Mesenchymal stem cell (in vitro differentiated cells and primary cell): ENCODE measurements around the gene BGLAP.

Experiments
- DNase-seq: peaks from one replicate; pipeline ENCODE4 v3.0.0-alpha.2; 2013
- H2AFZ ChIP-seq: one replicate; pipeline ENCODE4 v1.6.1; 2013; ENCODE audit warnings: low read depth, mild to moderate bottlenecking, control low read depth, inconsistent platforms, low read length, moderate library complexity
- H2AK5ac ChIP-seq: 2 replicates; pipeline ENCODE4 v1.6.1; 2013; ENCODE audit warnings: low read length, moderate library complexity, mild to moderate bottlenecking, inconsistent platforms; ENCODE audit not compliant: severe bottlenecking
- H2BK120ac ChIP-seq: one replicate; pipeline ENCODE4 v1.6.1; 2013; ENCODE audit warnings: low read depth, mild to moderate bottlenecking, inconsistent platforms, low read length, moderate library complexity
- H2BK12ac ChIP-seq, 2 experiments: one replicate each; pipeline ENCODE4 v1.6.1; 2013; ENCODE audit warnings: inconsistent platforms in 2 of 2, low read length in 2 of 2, mild to moderate bottlenecking in 2 of 2, moderate library complexity in 2 of 2, control low read depth in 1 of 2
- H2BK15ac ChIP-seq: one replicate; pipeline ENCODE4 v1.6.1; 2013; ENCODE audit warnings: mild to moderate bottlenecking, low read depth, inconsistent platforms; ENCODE audit not compliant: poor library complexity, severe bottlenecking
- H2BK5ac ChIP-seq: 2 replicates; pipeline ENCODE4 v1.6.1; 2013; ENCODE audit warnings: low read depth, mild to moderate bottlenecking, low read length, control low read depth, inconsistent platforms; ENCODE audit not compliant: poor library complexity, severe bottlenecking
- H3K14ac ChIP-seq, 2 experiments: one replicate each; pipeline ENCODE4 v1.6.1; 2013; ENCODE audit warnings: inconsistent platforms in 2 of 2, low read length in 2 of 2, control low read depth in 1 of 2, mild to moderate bottlenecking in 1 of 2, moderate library complexity in 1 of 2
- H3K18ac ChIP-seq, 2 experiments: one replicate each; pipeline ENCODE4 v1.6.1; 2013; ENCODE audit warnings: inconsistent platforms in 2 of 2, low read length in 2 of 2, control low read depth in 1 of 2, low read depth in 1 of 2, mild to moderate bottlenecking in 1 of 2
- H3K23ac ChIP-seq, 2 experiments: one replicate each; pipeline ENCODE4 v1.6.1; 2013; ENCODE audit warnings: inconsistent platforms in 2 of 2, low read length in 2 of 2, mild to moderate bottlenecking in 2 of 2, moderate library complexity in 2 of 2, control low read depth in 1 of 2
- H3K27ac ChIP-seq: 2 replicates; pipeline ENCODE4 v1.5.1; 2013; ENCODE audit warnings: mild to moderate bottlenecking, moderate library complexity, low read length, control low read depth, inconsistent platforms; ENCODE audit not compliant: poor library complexity, severe bottlenecking
- H3K27me3 ChIP-seq, 2 experiments: 2 replicates each; pipeline versions ENCODE4 v1.6.1 to v1.7.0; 2013; ENCODE audit warnings: low read length in 2 of 2, mild to moderate bottlenecking in 2 of 2, moderate library complexity in 2 of 2, control low read depth in 1 of 2, inconsistent platforms in 1 of 2; ENCODE audit not compliant: control insufficient read depth in 1 of 2, insufficient read depth in 1 of 2
- H3K36me3 ChIP-seq, 2 experiments: 2 replicates each; pipeline versions ENCODE4 v1.6.1 to v1.7.0; 2013; ENCODE audit warnings: low read length in 2 of 2, control low read depth in 1 of 2, inconsistent platforms in 1 of 2, low read depth in 1 of 2, mild to moderate bottlenecking in 1 of 2; ENCODE audit not compliant: insufficient read depth in 2 of 2, control insufficient read depth in 1 of 2
- H3K4ac ChIP-seq, 2 experiments: one replicate each; pipeline ENCODE4 v1.6.1; 2013; ENCODE audit warnings: inconsistent platforms in 2 of 2, low read length in 2 of 2, mild to moderate bottlenecking in 2 of 2, moderate library complexity in 2 of 2, control low read depth in 1 of 2, low read depth in 1 of 2
- H3K4me1 ChIP-seq: 2 replicates; pipeline ENCODE4 v1.6.1; 2013; ENCODE audit warnings: low read depth, low read length, control low read depth; ENCODE audit not compliant: control insufficient read depth, insufficient read depth
- H3K4me2 ChIP-seq: 2 replicates; pipeline ENCODE4 v1.6.1; 2013; ENCODE audit warnings: low read length, mild to moderate bottlenecking, inconsistent platforms; ENCODE audit not compliant: poor library complexity, severe bottlenecking
- H3K4me3 ChIP-seq, 2 experiments: 2 replicates each; pipeline versions ENCODE4 v1.5.1 to v1.7.0; 2013; ENCODE audit warnings: low read length in 2 of 2, mild to moderate bottlenecking in 2 of 2, control low read depth in 1 of 2, low read depth in 1 of 2; ENCODE audit not compliant: insufficient read depth in 1 of 2
- H3K79me1 ChIP-seq: replicated peaks from 2 replicates; pipeline ENCODE4 v1.6.1; 2013; ENCODE audit warnings: mild to moderate bottlenecking, control low read depth, low read length, inconsistent platforms; ENCODE audit not compliant: poor library complexity, severe bottlenecking
- H3K9ac ChIP-seq: 2 replicates; pipeline ENCODE4 v1.7.0; 2013; ENCODE audit warnings: mild to moderate bottlenecking, low read length, moderate library complexity
- H3K9me3 ChIP-seq: 2 replicates; pipeline ENCODE4 v1.7.0; 2013; ENCODE audit warnings: mild to moderate bottlenecking, low read length; ENCODE audit not compliant: control insufficient read depth
- H4K8ac ChIP-seq: one replicate; pipeline ENCODE4 v1.6.1; 2013; ENCODE audit warnings: inconsistent platforms, mild to moderate bottlenecking, low read length, moderate library complexity
- H4K91ac ChIP-seq: one replicate; pipeline ENCODE4 v1.6.1; 2013; ENCODE audit warnings: mild to moderate bottlenecking, low read length, inconsistent platforms
- WGBS: methylation state at CpG from one replicate; pipeline ENCODE4 v1.1.7; 2013; ENCODE audit warnings: mixed read lengths; 5-methylcytosine and 5-hydroxymethylcytosine counted together

BGLAP gene

DNA sequence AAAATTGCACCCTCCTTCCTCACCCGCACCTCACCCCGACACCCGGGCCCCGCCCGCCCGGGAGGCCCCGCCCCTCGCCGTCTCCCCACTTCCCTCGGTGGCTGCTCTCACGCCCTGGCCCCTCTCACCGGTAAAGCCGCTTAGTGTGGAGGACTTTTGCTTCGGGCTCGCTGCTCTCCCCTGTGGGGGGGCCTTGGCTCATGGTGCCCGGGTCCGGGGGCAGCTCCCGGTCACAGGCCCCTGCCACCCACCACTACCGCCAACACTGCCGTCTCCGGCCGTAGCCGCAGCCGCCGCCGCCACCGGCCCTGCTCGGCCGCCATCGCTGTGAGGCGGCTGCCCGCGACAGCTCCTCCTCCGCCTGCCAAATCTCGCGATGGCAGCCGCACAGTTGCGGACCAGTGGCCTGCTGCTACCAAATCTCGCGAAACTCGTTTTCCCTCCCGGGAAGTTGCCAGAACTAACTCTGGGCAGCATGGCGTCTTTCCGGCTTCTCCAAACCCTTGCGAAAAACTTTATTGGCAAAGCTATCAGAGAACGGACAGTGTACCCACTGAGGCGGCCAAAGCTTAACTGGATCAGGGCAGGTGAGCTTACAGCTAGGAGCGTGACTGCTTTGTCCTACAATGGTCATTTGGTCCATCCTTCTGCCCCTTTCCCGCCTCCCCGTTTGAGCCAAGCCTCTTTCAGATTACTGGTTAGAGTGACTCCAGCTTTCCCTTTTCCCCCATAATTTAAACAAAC lies 40.7 kb downstream of the BGLAP start, which contains the start of gene SMG5:
SMG5 (minus strand) TSS at position 347 of the 744 bp plus-strand sequence; CDS start at position 202, 145 bp downstream.
- Histone ChIP-seq H3K4me2 (peak within 1 kb of the TSS; percentile 83), H3K9ac (peak within 1 kb of the TSS; percentile 89), H3K4me3 (peak within 1 kb of the TSS; percentile 89), H3K4me1 (peaks cover 9% of the 10 kb centered on the region), H3K18ac (peak within 1 kb of the TSS; percentile 88 to 89), H3K36me3 (peaks cover 30 to 32% of the 10 kb centered on the region in 2 experiments), H3K14ac (peak within 1 kb of the TSS; percentile 60 to 97), H2AK5ac (peak within 1 kb of the TSS; percentile 37), H2BK15ac (peak within 1 kb of the TSS; percentile 94), H2BK120ac (peak within 1 kb of the TSS; percentile 68), H2BK5ac (peak within 1 kb of the TSS; percentile 66), H3K4ac (peak within 1 kb of the TSS; percentile 75 to 81), H2AFZ (peak within 1 kb of the TSS; percentile 89), H3K9me3 (no peaks in the 10 kb centered on the region), H3K27ac (peak within 1 kb of the TSS; percentile 66), H3K27me3 (no peaks in the 10 kb centered on the region), H3K79me1 (peaks cover 21% of the 10 kb centered on the region), H4K8ac (peak within 1 kb of the TSS; percentile 90), H2BK12ac (no peak within 1 kb of the TSS), H3K23ac (no peak within 1 kb of the TSS), H4K91ac (peak within 1 kb of the TSS; percentile 87)
- DNase-seq = peak; percentile 99
- WGBS = under 1% methylated on average over 50 of the region's 50 CpGs

DNA sequence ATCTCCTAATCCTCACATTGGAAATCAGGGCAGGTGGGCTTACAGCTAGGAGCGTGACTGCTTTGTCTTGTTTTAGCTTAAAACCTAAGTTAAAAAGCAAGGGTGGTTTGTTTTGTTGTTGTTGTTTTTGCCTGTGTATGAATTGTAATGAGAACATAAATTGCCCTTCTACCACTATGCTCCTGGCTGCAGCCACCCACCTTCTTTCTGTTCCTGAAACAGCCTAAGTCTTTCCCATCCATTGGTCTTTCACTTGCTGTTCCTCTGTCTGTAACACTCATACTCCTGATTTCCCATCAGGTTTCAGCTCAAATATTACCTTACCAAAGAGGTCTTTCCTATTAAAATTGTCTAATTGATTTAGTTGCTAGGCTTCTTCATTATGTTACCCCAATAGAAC lies 41.5 kb downstream of the BGLAP start:
- WGBS = no CpG with 5 or more reads among the region's 1 CpG
- Histone ChIP-seq H3K4me2 (peak overlapping the region; percentile 41), H3K4me1 (peaks cover 9% of the 10 kb centered on the region), H3K4ac (no peak overlapping the region), H3K23ac (no peak overlapping the region), H2BK5ac (no peak overlapping the region), H3K18ac (no peak overlapping the region), H3K9me3 (no peaks in the 10 kb centered on the region), H3K27ac (no peak overlapping the region), H3K14ac (no peak overlapping the region), H2BK12ac (no peak overlapping the region), H3K27me3 (no peaks in the 10 kb centered on the region), H2AFZ (no peak overlapping the region), H4K91ac (no peak overlapping the region), H3K4me3 (peak overlapping the region in 1 of 2 experiments; percentile 89), H2BK120ac (no peak overlapping the region), H3K36me3 (peaks cover 24% of the 10 kb centered on the region in 2 experiments), H3K79me1 (peaks cover 15% of the 10 kb centered on the region), H2AK5ac (no peak overlapping the region), H3K9ac (peak overlapping the region; percentile 89), H4K8ac (peak overlapping the region; percentile 27), H2BK15ac (no peak overlapping the region)
- DNase-seq = no peak

DNA sequence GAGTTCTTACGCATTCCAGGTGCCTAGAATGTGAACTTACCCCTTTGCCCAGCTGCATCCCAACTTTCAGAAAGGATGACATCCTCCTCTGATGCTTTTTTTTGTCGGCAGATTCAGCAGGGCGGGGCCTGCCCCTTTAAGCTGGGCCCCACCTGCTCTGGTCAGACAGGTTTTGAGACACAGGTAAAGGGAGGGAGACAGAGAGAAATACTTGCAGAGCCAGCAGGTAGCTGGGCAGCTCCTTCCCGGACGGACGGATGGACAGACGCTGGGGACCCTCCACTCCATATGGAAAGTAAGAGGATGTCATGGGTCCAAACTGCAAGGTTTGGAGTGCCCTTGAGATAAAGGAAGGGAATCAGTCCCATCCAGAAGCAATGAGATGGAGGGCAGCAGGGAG lies 42.1 kb downstream of the BGLAP start, which contains the start of gene TMEM79:
TMEM79 (plus strand) TSS at position 214 of the 400 bp plus-strand sequence. CDS start 902 bp downstream, outside the sequence.
- H3K9ac ChIP-seq = peak within 1 kb of the TSS; percentile 89
- peak within 1 kb of the TSS; percentile 21 for H2BK15ac ChIP-seq
- peak within 1 kb of the TSS; percentile 41 for H3K4me2 ChIP-seq
- no peak within 1 kb of the TSS for H3K14ac ChIP-seq
- peak within 1 kb of the TSS in 1 of 2 experiments; percentile 69 for H3K18ac ChIP-seq
- no peak within 1 kb of the TSS for H4K91ac ChIP-seq
- WGBS = 86% methylated on average over 7 of the region's 7 CpGs
- H3K27ac ChIP-seq = peak within 1 kb of the TSS; percentile 17
- no peak within 1 kb of the TSS for H2AK5ac ChIP-seq
- H3K4me1 ChIP-seq = peaks cover 9% of the 10 kb centered on the region
- peak within 1 kb of the TSS in 1 of 2 experiments; percentile 89 for H3K4me3 ChIP-seq
- H2AFZ ChIP-seq = no peak within 1 kb of the TSS
- no peak within 1 kb of the TSS for H3K4ac ChIP-seq
- H3K79me1 ChIP-seq = peaks cover 13% of the 10 kb centered on the region
- no peak within 1 kb of the TSS for H2BK5ac ChIP-seq
- H3K9me3 ChIP-seq = no peaks in the 10 kb centered on the region
- no peak within 1 kb of the TSS for H3K23ac ChIP-seq
- no peak within 1 kb of the TSS for H2BK120ac ChIP-seq
- no peak within 1 kb of the TSS for H2BK12ac ChIP-seq
- no peak for DNase-seq
- H3K36me3 ChIP-seq = peaks cover 21 to 25% of the 10 kb centered on the region in 2 experiments
- H4K8ac ChIP-seq = peak within 1 kb of the TSS; percentile 27
- no peaks in the 10 kb centered on the region for H3K27me3 ChIP-seq

DNA sequence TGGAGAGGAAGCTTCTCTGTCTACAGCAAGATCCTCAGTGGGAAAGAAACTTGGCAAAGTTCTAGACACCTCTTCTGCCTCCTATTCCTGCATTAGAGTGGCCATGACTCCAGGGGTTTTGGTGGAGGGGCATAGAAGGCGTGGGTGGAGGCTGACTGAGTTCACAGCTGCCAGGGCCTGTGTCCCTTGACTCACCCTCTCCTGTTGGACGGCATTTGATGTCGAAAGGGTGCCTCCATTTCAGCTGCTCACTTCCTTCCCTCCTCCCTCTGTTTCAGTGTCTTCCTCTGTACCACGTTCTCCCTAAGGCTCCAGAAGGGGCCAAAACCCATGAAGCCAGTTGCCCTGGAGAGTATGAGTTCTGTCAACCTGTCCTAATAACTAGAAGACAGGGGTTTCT lies 42.8 kb downstream of the BGLAP start:
- no peak overlapping the region for H2BK15ac ChIP-seq
- H4K91ac ChIP-seq = no peak overlapping the region
- peaks cover 21 to 27% of the 10 kb centered on the region in 2 experiments for H3K36me3 ChIP-seq
- no peak overlapping the region for H3K14ac ChIP-seq
- peaks cover 14% of the 10 kb centered on the region for H3K79me1 ChIP-seq
- H3K27me3 ChIP-seq = no peaks in the 10 kb centered on the region
- no peak overlapping the region for H3K27ac ChIP-seq
- H3K4me2 ChIP-seq = no peak overlapping the region
- no peak overlapping the region for H3K18ac ChIP-seq
- no peak overlapping the region for H2BK12ac ChIP-seq
- H4K8ac ChIP-seq = no peak overlapping the region
- H3K4me1 ChIP-seq = peaks cover 9% of the 10 kb centered on the region
- no peak overlapping the region for H2BK120ac ChIP-seq
- 87% methylated on average over 4 of the region's 4 CpGs for WGBS
- no peaks in the 10 kb centered on the region for H3K9me3 ChIP-seq
- H2AK5ac ChIP-seq = no peak overlapping the region
- H2AFZ ChIP-seq = no peak overlapping the region
- peak overlapping the region; percentile 25 for H3K9ac ChIP-seq
- H3K4ac ChIP-seq = no peak overlapping the region
- no peak overlapping the region for H3K4me3 ChIP-seq
- no peak overlapping the region for H3K23ac ChIP-seq
- DNase-seq = no peak
- H2BK5ac ChIP-seq = no peak overlapping the region
